ENCODE data around the gene CCDC78. TPM values are rescaled to one million over a fixed set of nuclear protein-coding genes. Genes with fewer than 3 reads are reported as not detected.
A peak's percentile ranks its signal among the peaks of the same experiment; 100 is the strongest.

Gene CCDC78
- total RNA-seq, 2 donors from 2014 or later: 0.43 to 0.56 TPM

DNA sequence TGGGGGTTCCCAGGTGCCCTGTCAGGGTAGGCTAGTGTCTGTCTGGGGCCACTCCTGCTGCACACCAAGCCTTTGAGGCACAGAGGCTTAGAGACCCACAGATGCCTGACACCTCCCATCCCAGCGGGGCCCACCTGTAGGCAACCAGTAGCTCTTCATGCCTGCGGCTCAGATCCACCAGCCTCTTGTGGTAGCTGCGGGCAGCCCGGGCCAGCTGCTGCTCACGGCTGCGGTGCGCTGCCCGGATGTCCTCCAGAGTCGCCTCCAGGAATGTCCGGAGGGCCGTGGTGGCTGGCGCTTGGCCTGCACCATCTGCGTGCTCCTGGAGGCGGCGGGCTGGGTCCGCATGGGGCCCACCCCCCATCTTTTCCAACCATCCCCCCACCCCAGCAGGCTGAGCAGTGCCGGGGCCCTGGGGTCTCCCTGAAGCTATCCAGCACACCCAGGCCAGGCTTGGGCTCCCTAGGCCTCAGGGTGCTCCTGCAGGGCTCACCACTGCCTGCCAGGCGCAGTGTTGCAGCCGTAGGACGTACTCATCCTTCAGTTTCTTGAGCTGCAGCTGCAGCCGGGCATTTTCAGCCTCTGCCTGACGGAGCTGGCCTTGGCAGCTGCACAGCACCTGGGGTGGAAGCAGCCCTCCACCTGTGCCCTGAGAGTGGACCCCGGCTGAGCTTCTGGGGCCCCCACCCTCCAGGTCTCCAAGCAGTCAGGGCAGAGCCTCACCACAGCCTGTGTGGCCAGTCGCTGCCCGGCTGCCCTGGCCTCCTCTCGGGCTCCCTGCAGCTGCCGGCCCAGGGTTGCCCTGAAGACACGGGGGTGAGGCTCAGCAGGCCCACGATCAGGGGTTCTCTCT is 1.8 kb downstream of the CCDC78 start:
- no peaks in the 10 kb centered on the region for H3K27me3 ChIP-seq
- TF ChIP-seq, protein P1, sequence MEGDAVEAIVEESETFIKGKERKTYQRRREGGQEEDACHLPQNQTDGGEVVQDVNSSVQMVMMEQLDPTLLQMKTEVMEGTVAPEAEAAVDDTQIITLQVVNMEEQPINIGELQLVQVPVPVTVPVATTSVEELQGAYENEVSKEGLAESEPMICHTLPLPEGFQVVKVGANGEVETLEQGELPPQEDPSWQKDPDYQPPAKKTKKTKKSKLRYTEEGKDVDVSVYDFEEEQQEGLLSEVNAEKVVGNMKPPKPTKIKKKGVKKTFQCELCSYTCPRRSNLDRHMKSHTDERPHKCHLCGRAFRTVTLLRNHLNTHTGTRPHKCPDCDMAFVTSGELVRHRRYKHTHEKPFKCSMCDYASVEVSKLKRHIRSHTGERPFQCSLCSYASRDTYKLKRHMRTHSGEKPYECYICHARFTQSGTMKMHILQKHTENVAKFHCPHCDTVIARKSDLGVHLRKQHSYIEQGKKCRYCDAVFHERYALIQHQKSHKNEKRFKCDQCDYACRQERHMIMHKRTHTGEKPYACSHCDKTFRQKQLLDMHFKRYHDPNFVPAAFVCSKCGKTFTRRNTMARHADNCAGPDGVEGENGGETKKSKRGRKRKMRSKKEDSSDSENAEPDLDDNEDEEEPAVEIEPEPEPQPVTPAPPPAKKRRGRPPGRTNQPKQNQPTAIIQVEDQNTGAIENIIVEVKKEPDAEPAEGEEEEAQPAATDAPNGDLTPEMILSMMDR (IDR thresholded peaks at IDR 0.05): no peak
- H3K4me1 ChIP-seq: peaks cover 0 to 53% of the 10 kb centered on the region in 2 donors
- H3K9me3 ChIP-seq: no peaks in the 10 kb centered on the region
- H3K4me3 ChIP-seq: no peak overlapping the region
- no peaks in the 10 kb centered on the region for H3K36me3 ChIP-seq
- DNase-seq (ENCODE audit: low spot score): no peak
- no peak overlapping the region for H3K27ac ChIP-seq

DNA sequence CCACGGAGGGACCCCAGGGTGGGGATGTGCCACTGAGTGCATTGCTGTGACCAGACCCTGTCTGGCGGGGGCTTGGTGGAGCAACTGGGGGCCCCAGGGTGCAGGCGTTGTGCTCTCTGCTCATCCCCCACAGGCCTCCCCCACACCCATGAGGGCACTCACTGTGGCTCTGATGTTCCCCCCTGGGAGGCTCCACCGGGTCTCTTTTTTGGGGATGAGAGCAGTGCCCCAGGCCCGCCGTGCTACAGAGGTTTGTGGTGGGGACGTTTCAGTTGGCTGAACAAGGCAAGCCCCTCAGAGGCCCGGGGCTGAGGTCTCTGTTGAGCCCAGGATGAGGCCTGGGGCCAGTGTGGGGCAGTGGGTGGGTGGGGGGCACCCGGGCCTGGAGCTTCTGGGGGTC is 2.5 kb downstream of the CCDC78 start:
- H3K4me3 ChIP-seq: no peak overlapping the region
- no peak overlapping the region for H3K27ac ChIP-seq
- DNase-seq (ENCODE audit: low spot score): no peak
- no peaks in the 10 kb centered on the region for H3K36me3 ChIP-seq
- TF ChIP-seq, protein P1 (IDR thresholded peaks at IDR 0.05): no peak
- no peaks in the 10 kb centered on the region for H3K27me3 ChIP-seq
- no peaks in the 10 kb centered on the region for H3K9me3 ChIP-seq
- peaks cover 0 to 56% of the 10 kb centered on the region in 2 donors for H3K4me1 ChIP-seq

DNA sequence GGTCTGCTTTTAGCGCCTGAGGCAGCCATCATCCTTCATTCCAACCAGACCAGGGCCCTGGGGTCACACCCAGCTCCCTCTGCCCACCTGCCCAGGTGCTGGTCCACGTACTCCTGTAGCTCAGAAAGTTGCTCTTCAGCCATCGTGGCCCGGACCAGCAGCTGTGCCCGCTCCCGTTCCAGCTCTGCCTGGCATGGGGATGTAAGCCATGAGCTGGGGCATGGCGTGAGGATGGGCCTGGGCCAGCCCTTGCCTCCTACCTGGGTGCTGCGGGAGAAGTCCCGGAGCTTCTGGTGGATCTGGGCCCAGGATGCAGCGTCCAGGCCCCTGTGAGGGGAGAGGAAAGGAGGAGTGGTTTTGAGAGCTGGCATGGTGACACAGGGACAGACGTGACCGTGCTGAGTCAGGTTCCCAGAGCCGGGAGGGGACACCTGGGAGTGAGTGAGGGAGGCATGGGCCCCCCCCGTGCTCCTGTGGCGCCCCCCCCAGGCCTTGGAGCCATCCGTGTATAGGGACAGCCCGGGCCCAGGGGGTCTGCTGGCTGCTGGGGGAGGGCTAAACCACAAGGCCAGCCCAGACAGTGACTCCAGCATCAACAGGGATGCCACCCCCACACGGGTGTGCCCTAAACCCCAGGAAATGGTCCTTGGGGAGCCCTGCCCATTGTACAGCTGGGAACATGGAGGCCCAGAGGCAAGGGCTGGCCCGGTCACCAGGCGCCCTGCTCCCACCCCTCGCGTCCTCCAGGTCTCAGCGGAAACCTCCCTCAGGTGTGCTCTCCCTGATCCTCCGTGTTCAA is 3.2 kb downstream of the CCDC78 start:
- no peaks in the 10 kb centered on the region for H3K36me3 ChIP-seq
- H3K4me1 ChIP-seq: peaks cover 0 to 50% of the 10 kb centered on the region in 2 donors
- H3K9me3 ChIP-seq: no peaks in the 10 kb centered on the region
- no peak overlapping the region for H3K27ac ChIP-seq
- no peaks in the 10 kb centered on the region for H3K27me3 ChIP-seq
- TF ChIP-seq, protein P1 (IDR thresholded peaks at IDR 0.05): no peak
- H3K4me3 ChIP-seq: no peak overlapping the region
- DNase-seq (ENCODE audit: low spot score): no peak

GRCh38 chr16:721765-722540 is 4.3 kb downstream of the CCDC78 start:
- Histone ChIP-seq H3K27me3 (no peaks in the 10 kb centered on the region), H3K27ac (peak overlapping the region; percentile 91 to 92), H3K9me3 (no peaks in the 10 kb centered on the region), H3K4me1 (peaks cover 0 to 43% of the 10 kb centered on the region in 2 donors), H3K36me3 (no peaks in the 10 kb centered on the region), H3K4me3 (peak overlapping the region; percentile 65 to 83)
- TF ChIP-seq, protein P1 (IDR thresholded peaks at IDR 0.05): no peak
- no peak for DNase-seq (ENCODE audit: low spot score)

DNA sequence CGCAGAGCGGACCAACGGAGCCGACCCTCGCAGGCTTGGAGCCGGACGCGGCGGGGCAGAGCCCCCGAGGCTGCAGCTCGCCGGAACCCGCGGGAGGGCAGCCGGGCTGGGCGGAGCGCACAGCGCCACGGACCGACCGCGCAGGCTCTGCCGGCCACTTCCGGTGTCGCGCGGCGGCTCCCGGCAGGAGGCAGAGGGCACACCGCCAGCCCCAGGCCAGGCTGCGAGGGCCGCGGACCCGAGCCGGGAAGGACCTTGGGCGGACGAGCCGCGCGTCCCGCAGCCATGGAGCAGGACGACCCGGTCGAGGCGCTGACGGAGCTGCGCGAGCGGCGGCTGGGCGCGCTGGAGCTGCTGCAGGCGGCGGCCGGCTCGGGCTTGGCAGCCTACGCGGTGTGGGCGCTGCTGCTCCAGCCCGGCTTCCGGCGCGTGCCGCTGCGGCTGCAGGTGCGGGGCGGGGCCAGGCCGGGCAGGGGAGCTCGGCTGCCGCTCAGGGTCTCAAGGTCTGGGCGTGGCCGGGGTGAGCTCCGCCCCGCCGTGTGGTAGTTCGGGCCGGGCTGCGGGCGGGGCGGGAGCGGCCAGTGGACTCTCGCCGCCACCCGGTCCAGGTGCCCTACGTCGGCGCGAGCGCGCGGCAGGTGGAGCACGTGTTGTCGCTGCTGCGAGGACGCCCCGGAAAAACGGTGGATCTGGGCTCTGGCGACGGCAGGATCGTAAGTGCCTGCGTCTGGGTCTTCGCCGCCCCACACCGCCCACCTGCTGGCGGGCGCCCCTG is 5.1 kb downstream of the CCDC78 start, which contains the start of gene ANTKMT:
Gene ANTKMT, plus strand, starts transcription at position 157 of the 775 bp plus-strand sequence. Its CDS starts 129 bp downstream, at position 286.
- no peaks in the 10 kb centered on the region for H3K9me3 ChIP-seq
- H3K4me3 ChIP-seq: peak within 1 kb of the TSS; percentile 65 to 83
- H3K27me3 ChIP-seq: no peaks in the 10 kb centered on the region
- DNase-seq (ENCODE audit: low spot score): no peak
- peaks cover 0 to 44% of the 10 kb centered on the region in 2 donors for H3K4me1 ChIP-seq
- TF ChIP-seq, protein P1 (IDR thresholded peaks at IDR 0.05): peak in 1 of 2 donors; percentile 19
- H3K36me3 ChIP-seq: no peaks in the 10 kb centered on the region
- peak within 1 kb of the TSS; percentile 91 to 92 for H3K27ac ChIP-seq
